WTC11 (cell line): Measurements from ENCODE around the gene FAM181A. TPM values are rescaled to one million over a fixed set of nuclear protein-coding genes. Genes with fewer than 3 reads are reported as not detected.

ENCODE experiments used
- ATAC-seq: fragments of 200-7000 bp; cut with Tn5 transposase; 2 replicates; pipeline ENCODE4 v1.10.0; 2021; ENCODE audit warnings: mild to moderate bottlenecking, moderate library complexity
- CTCF ChIA-PET: fragments of 300-600 bp; sonication (Branson Sonifier 250); formaldehyde crosslinking; loops from one replicate; lab custom pipeline; 2021; ENCODE audit warnings: antibody characterized with exemption; lab: Charles Lee
- POLR2A ChIA-PET: fragments of 350-600 bp; sonication (Branson Sonifier 250); formaldehyde crosslinking; loops from one replicate; lab custom pipeline; 2021; ENCODE audit warnings: antibody characterized with exemption; lab: Charles Lee
- DNase-seq: peaks from one replicate; pipeline ENCODE4 v3.0.0; 2021; ENCODE audit warnings: low spot score
- H3K27ac Mint-ChIP-seq: 2 replicates; pipeline ENCODE4 v1.8.0; 2021; ENCODE audit warnings: mixed read lengths
- H3K27me3 Mint-ChIP-seq: 2 replicates; pipeline ENCODE4 v1.8.0; 2021; ENCODE audit warnings: low read depth, mild to moderate bottlenecking, moderate library complexity, mixed read lengths
- H3K36me3 Mint-ChIP-seq: 2 replicates; pipeline ENCODE4 v1.8.0; 2021; ENCODE audit warnings: mixed read lengths
- H3K4me1 Mint-ChIP-seq: 2 replicates; pipeline ENCODE4 v1.8.0; 2022; ENCODE audit warnings: mixed read lengths
- H3K4me3 Mint-ChIP-seq: 2 replicates; pipeline ENCODE4 v1.8.0; 2021; ENCODE audit warnings: mild to moderate bottlenecking, moderate library complexity, mixed read lengths
- H3K9me3 Mint-ChIP-seq: 2 replicates; pipeline ENCODE4 v1.8.0; 2021; ENCODE audit warnings: mixed read lengths
- AR ChIP-seq: fragments of 250-450 bp; sonication (Bioruptor Pico); IDR thresholded peaks from 2 replicates; pipeline ENCODE4 v1.9.0; 2021; ENCODE audit warnings: mild to moderate bottlenecking
- CREM ChIP-seq: sonication (generic); formaldehyde crosslinking; IDR thresholded peaks from 2 replicates; pipeline ENCODE4 v1.8.1; 2022; ENCODE audit warnings: mild to moderate bottlenecking, missing genetic modification reagents, moderate library complexity
- CTCF ChIP-seq: fragments of 200-600 bp; IDR thresholded peaks from 2 replicates; pipeline ENCODE4 v1.8.0; 2022; ENCODE audit warnings: antibody characterized with exemption
- E2F1 ChIP-seq: sonication (generic); formaldehyde crosslinking; IDR thresholded peaks from 2 replicates; pipeline ENCODE4 v1.8.0; 2022; ENCODE audit warnings: mild to moderate bottlenecking, missing genetic modification reagents
- EMX1 ChIP-seq: fragments of 250-450 bp; sonication (Bioruptor Pico); IDR thresholded peaks from 2 replicates; pipeline ENCODE4 v1.8.0; 2021; ENCODE audit warnings: mild to moderate bottlenecking
- ESRRA ChIP-seq: sonication (generic); formaldehyde crosslinking; IDR thresholded peaks from 2 replicates; pipeline ENCODE4 v1.8.1; 2022; ENCODE audit warnings: mild to moderate bottlenecking, missing genetic modification reagents, borderline replicate concordance
- JAZF1 ChIP-seq: fragments of 250-450 bp; sonication (Bioruptor Pico); IDR thresholded peaks from 2 replicates; pipeline ENCODE4 v1.9.0; 2021; ENCODE audit warnings: moderate library complexity, mild to moderate bottlenecking, inconsistent platforms
- KAT7 ChIP-seq: sonication (generic); formaldehyde crosslinking; IDR thresholded peaks from 2 replicates; pipeline ENCODE4 v1.8.1; 2023; ENCODE audit warnings: missing genetic modification reagents, mild to moderate bottlenecking, borderline replicate concordance
- MLX ChIP-seq: sonication (generic); formaldehyde crosslinking; IDR thresholded peaks from 2 replicates; pipeline ENCODE4 v1.8.1; 2023; ENCODE audit warnings: mild to moderate bottlenecking, missing genetic modification reagents, moderate library complexity
- NFATC4 ChIP-seq: fragments of 250-450 bp; sonication (Bioruptor Pico); IDR thresholded peaks from 2 replicates; pipeline ENCODE4 v1.9.0; 2021; ENCODE audit warnings: mild to moderate bottlenecking
- NR3C1 ChIP-seq: sonication (generic); formaldehyde crosslinking; conservative IDR thresholded peaks from 2 replicates; pipeline ENCODE4 v1.8.1; 2023; ENCODE audit warnings: low read depth, mild to moderate bottlenecking, missing genetic modification reagents
- OVOL2 ChIP-seq: fragments of 250-450 bp; sonication (Bioruptor Pico); IDR thresholded peaks from 2 replicates; pipeline ENCODE4 v1.9.0; 2021; ENCODE audit warnings: mild to moderate bottlenecking, borderline replicate concordance
- RELA ChIP-seq: sonication (generic); formaldehyde crosslinking; IDR thresholded peaks from 2 replicates; pipeline ENCODE4 v1.8.1; 2022; ENCODE audit warnings: missing genetic modification reagents, mild to moderate bottlenecking, borderline replicate concordance
- SOX15 ChIP-seq: fragments of 250-450 bp; sonication (Bioruptor Pico); IDR thresholded peaks from 2 replicates; pipeline ENCODE4 v1.9.0; 2021; ENCODE audit warnings: mild to moderate bottlenecking
- TEAD1 ChIP-seq: sonication (generic); formaldehyde crosslinking; IDR thresholded peaks from 2 replicates; pipeline ENCODE4 v1.8.0; 2022; ENCODE audit warnings: mild to moderate bottlenecking, missing genetic modification reagents
- TP53 ChIP-seq: sonication (generic); formaldehyde crosslinking; IDR thresholded peaks from 2 replicates; pipeline ENCODE4 v1.8.1; 2023; ENCODE audit warnings: mild to moderate bottlenecking, missing genetic modification reagents
- ZBTB43 ChIP-seq: sonication (generic); formaldehyde crosslinking; IDR thresholded peaks from 2 replicates; pipeline ENCODE4 v1.8.1; 2023; ENCODE audit warnings: mild to moderate bottlenecking, missing genetic modification reagents
- ZMAT4 ChIP-seq: fragments of 250-450 bp; sonication (Bioruptor Pico); IDR thresholded peaks from 2 replicates; pipeline ENCODE4 v1.9.0; 2021; ENCODE audit warnings: mild to moderate bottlenecking
- ZNF121 ChIP-seq: sonication (generic); formaldehyde crosslinking; IDR thresholded peaks from 2 replicates; pipeline ENCODE4 v1.8.0; 2023; ENCODE audit warnings: missing genetic modification reagents
- ZNF671 ChIP-seq: fragments of 250-450 bp; sonication (Bioruptor Pico); IDR thresholded peaks from 2 replicates; pipeline ENCODE4 v1.8.0; 2021; ENCODE audit warnings: mild to moderate bottlenecking
- total RNA-seq: library from RNA; stranded (reverse); gene quantifications from 3 replicates; pipeline ENCODE4 v1.2.3, GENCODE V29; 2021
- TF ChIP-seq, protein P1 (sequence below): sonication (generic); formaldehyde crosslinking; IDR thresholded peaks from 2 replicates; pipeline ENCODE4 v1.8.0; 2023; ENCODE audit warnings: missing genetic modification reagents
- TF ChIP-seq, protein P2 (sequence below): sonication (generic); formaldehyde crosslinking; IDR thresholded peaks from 2 replicates; pipeline ENCODE4 v1.8.0; 2022; ENCODE audit warnings: mild to moderate bottlenecking, missing genetic modification reagents

FAM181A gene
- total RNA-seq, 1 experiment from 2014 or later: not detected

- POLR2A ChIA-PET: interaction anchor here (0.7 kb wide), 1 partner anchor 79 kb away, joined by 3 read pairs; no protein-coding TSS in a partner anchor
- CTCF ChIA-PET: interaction anchor here (0.5 to 7.1 kb wide), 23 partner anchors 10 to 368 kb away, joined by 3 to 230 read pairs (median 4); partner anchors contain the start of genes CCDC197 and FAM181A
- DNase-seq (no peak), ATAC-seq (no peak)
- no peak overlapping the region for H3K27ac Mint-ChIP-seq
- peaks cover 30% of the 10 kb centered on the region for H3K27me3 Mint-ChIP-seq
- H3K36me3 Mint-ChIP-seq: no peaks in the 10 kb centered on the region
- H3K9me3 Mint-ChIP-seq: no peaks in the 10 kb centered on the region
- peaks cover 10% of the 10 kb centered on the region for H3K4me1 Mint-ChIP-seq
- no peak overlapping the region for H3K4me3 Mint-ChIP-seq
- TF ChIP-seq, protein P1, sequence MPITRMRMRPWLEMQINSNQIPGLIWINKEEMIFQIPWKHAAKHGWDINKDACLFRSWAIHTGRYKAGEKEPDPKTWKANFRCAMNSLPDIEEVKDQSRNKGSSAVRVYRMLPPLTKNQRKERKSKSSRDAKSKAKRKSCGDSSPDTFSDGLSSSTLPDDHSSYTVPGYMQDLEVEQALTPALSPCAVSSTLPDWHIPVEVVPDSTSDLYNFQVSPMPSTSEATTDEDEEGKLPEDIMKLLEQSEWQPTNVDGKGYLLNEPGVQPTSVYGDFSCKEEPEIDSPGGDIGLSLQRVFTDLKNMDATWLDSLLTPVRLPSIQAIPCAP (CRISPR knock-in tag): no peak
- TF ChIP-seq NFATC4: no peak
- TF ChIP-seq, all 79 proteins: peak for 0
Measured at GRCh38 chr14:93936926-93937325, 9.8 kb downstream of the FAM181A start.

DNA sequence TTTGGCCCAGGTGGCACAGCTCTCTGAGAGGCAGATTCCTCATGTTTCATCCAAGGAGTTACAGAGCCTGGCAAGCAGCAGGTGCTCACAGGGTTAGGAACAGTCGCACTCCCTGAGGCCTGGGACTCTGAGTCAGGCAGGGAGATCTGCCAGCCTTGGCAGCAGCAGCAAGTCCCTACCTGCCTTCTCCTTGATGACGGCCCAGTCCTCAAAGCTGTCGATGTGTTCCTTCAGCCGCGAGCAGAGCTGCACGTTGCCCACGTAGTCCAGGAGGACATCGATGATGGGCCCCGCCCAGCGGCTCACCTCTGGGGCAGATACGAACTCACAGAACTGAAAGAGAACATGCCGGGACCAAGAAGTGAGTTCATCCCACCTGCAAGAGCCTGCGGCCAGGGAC, 10.4 kb downstream of the FAM181A start:
- Mint-ChIP-seq H3K9me3 (no peaks in the 10 kb centered on the region), H3K27ac (no peak overlapping the region), H3K4me3 (no peak overlapping the region), H3K36me3 (no peaks in the 10 kb centered on the region), H3K4me1 (peaks cover 10% of the 10 kb centered on the region), H3K27me3 (peaks cover 30% of the 10 kb centered on the region)
- DNase-seq (no peak), ATAC-seq (no peak)
- POLR2A ChIA-PET: interaction anchor here (0.7 kb wide), 1 partner anchor 80 kb away, joined by 3 read pairs; no protein-coding TSS in a partner anchor
- CTCF ChIA-PET: interaction anchor here (0.9 to 7.1 kb wide), 14 partner anchors 10 to 368 kb away, joined by 3 to 230 read pairs (median 9); partner anchors contain the start of genes CCDC197 and FAM181A
- TF ChIP-seq E2F1 (CRISPR knock-in tag) (no peak), CREM (CRISPR knock-in tag) (no peak), ZNF121 (CRISPR knock-in tag) (no peak), JAZF1 (CRISPR knock-in tag) (no peak), OVOL2 (no peak), KAT7 (CRISPR knock-in tag) (no peak), MLX (CRISPR knock-in tag) (no peak), SOX15 (CRISPR knock-in tag) (no peak), ZBTB43 (no peak), RELA (CRISPR knock-in tag) (no peak), CTCF (no peak), ZMAT4 (CRISPR knock-in tag) (no peak), TP53 (CRISPR knock-in tag) (no peak), AR (no peak), EMX1 (CRISPR knock-in tag) (no peak), ZNF671 (CRISPR knock-in tag) (no peak), NR3C1 (no peak), TEAD1 (CRISPR knock-in tag) (no peak), ESRRA (CRISPR knock-in tag) (no peak)
- TF ChIP-seq, protein P2, sequence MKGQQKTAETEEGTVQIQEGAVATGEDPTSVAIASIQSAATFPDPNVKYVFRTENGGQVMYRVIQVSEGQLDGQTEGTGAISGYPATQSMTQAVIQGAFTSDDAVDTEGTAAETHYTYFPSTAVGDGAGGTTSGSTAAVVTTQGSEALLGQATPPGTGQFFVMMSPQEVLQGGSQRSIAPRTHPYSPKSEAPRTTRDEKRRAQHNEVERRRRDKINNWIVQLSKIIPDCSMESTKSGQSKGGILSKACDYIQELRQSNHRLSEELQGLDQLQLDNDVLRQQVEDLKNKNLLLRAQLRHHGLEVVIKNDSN: no peak
